ENCODE measurements around the gene ITPK1.
"Not testable (repeated sequence)": the region's sequence is repeated elsewhere in the genome, so short reads cannot be mapped to it uniquely, and the experiment has no call there.

Gene ITPK1

GRCh38 chr14:93076755-93077154, 39.0 kb downstream of the ITPK1 start:
- DNase-seq (ENCODE audit: insufficient read length, low spot score) (no peak), FAIRE-seq (no peak)
- TF ChIP-seq POLR2A (IDR thresholded peaks at IDR 0.05; ENCODE audit: low read depth, low read length), result no peak

GRCh38 chr14:93075891-93076290, 39.8 kb downstream of the ITPK1 start:
- DNase-seq (ENCODE audit: insufficient read length, low spot score) (no peak), FAIRE-seq (no peak)
- no peak for TF ChIP-seq POLR2A (IDR thresholded peaks at IDR 0.05; ENCODE audit: low read depth, low read length)

GRCh38 chr14:93073910-93074769, 41.6 kb downstream of the ITPK1 start:
- no peak for TF ChIP-seq POLR2A (IDR thresholded peaks at IDR 0.05; ENCODE audit: low read depth, low read length)
- no peak for DNase-seq (ENCODE audit: insufficient read length, low spot score)
- no peak for FAIRE-seq

GRCh38 chr14:93073358-93073707, 42.4 kb downstream of the ITPK1 start:
- TF ChIP-seq POLR2A (IDR thresholded peaks at IDR 0.05; ENCODE audit: low read depth, low read length), result no peak
- FAIRE-seq (no peak), DNase-seq (ENCODE audit: insufficient read length, low spot score) (no peak)

GRCh38 chr14:93072659-93073357, 42.9 kb downstream of the ITPK1 start:
- DNase-seq (ENCODE audit: insufficient read length, low spot score) (no peak), FAIRE-seq (peak; percentile 6)
- TF ChIP-seq POLR2A (IDR thresholded peaks at IDR 0.05; ENCODE audit: low read depth, low read length), result no peak

GRCh38 chr14:93068711-93069110, 47.0 kb downstream of the ITPK1 start:
- TF ChIP-seq POLR2A (IDR thresholded peaks at IDR 0.05; ENCODE audit: low read depth, low read length), result no peak
- DNase-seq (ENCODE audit: insufficient read length, low spot score), result no peak
- FAIRE-seq, result no peak

GRCh38 chr14:93067088-93067487, 48.6 kb downstream of the ITPK1 start:
- FAIRE-seq (no peak), DNase-seq (ENCODE audit: insufficient read length, low spot score) (no peak)
- TF ChIP-seq POLR2A (IDR thresholded peaks at IDR 0.05; ENCODE audit: low read depth, low read length), result no peak

GRCh38 chr14:93065272-93065730, 50.4 kb downstream of the ITPK1 start:
- DNase-seq (ENCODE audit: insufficient read length, low spot score) (no peak), FAIRE-seq (no peak)
- no peak for TF ChIP-seq POLR2A (IDR thresholded peaks at IDR 0.05; ENCODE audit: low read depth, low read length)

- FAIRE-seq, result peak; percentile 65
- no peak for DNase-seq (ENCODE audit: insufficient read length, low spot score)
- TF ChIP-seq POLR2A (IDR thresholded peaks at IDR 0.05; ENCODE audit: low read depth, low read length), result no peak
Observed at GRCh38 chr14:93064411-93065271, 51.1 kb downstream of the ITPK1 start.

- DNase-seq (ENCODE audit: insufficient read length, low spot score) (no peak), FAIRE-seq (no peak)
- no peak for TF ChIP-seq POLR2A (IDR thresholded peaks at IDR 0.05; ENCODE audit: low read depth, low read length)
Observed at GRCh38 chr14:93063393-93063792, 52.3 kb downstream of the ITPK1 start.

- DNase-seq (ENCODE audit: insufficient read length, low spot score), result no peak
- TF ChIP-seq POLR2A (IDR thresholded peaks at IDR 0.05; ENCODE audit: low read depth, low read length), result no peak
- no peak for FAIRE-seq
Observed at GRCh38 chr14:93062890-93063289, 52.8 kb downstream of the ITPK1 start.

GRCh38 chr14:93062013-93062412, 53.7 kb downstream of the ITPK1 start:
- FAIRE-seq; DNase-seq (ENCODE audit: insufficient read length, low spot score): not testable (repeated sequence)

- TF ChIP-seq POLR2A (IDR thresholded peaks at IDR 0.05; ENCODE audit: low read depth, low read length), result no peak
- no peak for FAIRE-seq
- no peak for DNase-seq (ENCODE audit: insufficient read length, low spot score)
Observed at GRCh38 chr14:93061380-93062012, 54.2 kb downstream of the ITPK1 start.

- FAIRE-seq, result no peak
- no peak for DNase-seq (ENCODE audit: insufficient read length, low spot score)
- no peak for TF ChIP-seq POLR2A (IDR thresholded peaks at IDR 0.05; ENCODE audit: low read depth, low read length)
Observed at GRCh38 chr14:93060841-93061240, 54.9 kb downstream of the ITPK1 start.

Data from H54 (cell line).